AG10803 (cell line): ENCODE data around the gene RASAL1.
A peak's percentile ranks its signal among the peaks of the same experiment; 100 is the strongest.
"Not testable (repeated sequence)": the region's sequence is repeated elsewhere in the genome, so short reads cannot be mapped to it uniquely, and the experiment has no call there.

ENCODE experiments used
- DNase-seq: peaks from one replicate; pipeline ENCODE4 v3.0.0; 2010; ENCODE audit warnings: low read depth
- H3K4me3 ChIP-seq: 2 replicates; pipeline ENCODE4 v1.5.1; 2011; ENCODE audit warnings: mild to moderate bottlenecking, low read length, control low read depth
- TF ChIP-seq, protein P1 (sequence below): conservative IDR thresholded peaks from 2 replicates; pipeline ENCODE4 v1.5.1; 2011; ENCODE audit warnings: mild to moderate bottlenecking, low read length, control low read depth, inconsistent platforms

Gene RASAL1

DNA sequence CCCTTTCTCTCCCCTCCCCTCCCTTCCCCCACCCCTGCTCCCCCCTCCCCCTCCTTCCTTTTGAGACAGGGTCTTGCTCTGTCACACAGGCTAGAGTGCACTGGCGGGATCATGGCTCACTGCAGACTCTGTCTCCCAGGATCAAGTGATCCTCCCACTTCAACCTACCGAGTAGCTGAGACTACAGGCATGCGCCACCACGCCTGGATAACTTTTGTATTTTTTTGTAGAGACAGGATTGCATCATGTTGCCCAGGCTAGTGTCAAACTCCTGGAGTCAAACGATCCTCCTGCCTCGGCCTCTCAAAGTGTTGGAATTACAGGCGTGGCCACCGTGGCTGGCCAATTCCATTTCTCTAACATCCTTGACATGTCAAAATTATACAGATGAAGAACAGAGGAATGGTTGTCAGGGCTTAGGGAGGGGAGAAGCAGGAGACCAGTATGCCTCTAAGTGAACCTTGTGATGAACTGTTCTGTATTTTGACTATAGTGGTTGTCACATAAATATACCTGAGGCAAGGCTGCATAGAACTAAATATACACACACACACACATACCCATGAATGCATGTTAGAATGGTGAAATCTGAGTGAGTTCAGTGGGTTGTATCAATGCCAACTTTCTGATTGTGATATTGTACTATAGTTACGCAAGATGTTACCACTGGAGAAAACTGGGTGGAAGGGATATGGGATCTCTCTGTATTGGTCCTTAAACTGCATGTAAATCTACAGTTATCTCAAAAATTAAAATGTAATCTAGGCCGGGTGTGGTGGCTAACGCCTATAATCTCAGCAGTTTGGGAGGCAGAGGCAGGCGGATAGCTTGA is 10.4 kb upstream of the RASAL1 start:
- DNase-seq, result peak; percentile 31
- TF ChIP-seq, protein P1, sequence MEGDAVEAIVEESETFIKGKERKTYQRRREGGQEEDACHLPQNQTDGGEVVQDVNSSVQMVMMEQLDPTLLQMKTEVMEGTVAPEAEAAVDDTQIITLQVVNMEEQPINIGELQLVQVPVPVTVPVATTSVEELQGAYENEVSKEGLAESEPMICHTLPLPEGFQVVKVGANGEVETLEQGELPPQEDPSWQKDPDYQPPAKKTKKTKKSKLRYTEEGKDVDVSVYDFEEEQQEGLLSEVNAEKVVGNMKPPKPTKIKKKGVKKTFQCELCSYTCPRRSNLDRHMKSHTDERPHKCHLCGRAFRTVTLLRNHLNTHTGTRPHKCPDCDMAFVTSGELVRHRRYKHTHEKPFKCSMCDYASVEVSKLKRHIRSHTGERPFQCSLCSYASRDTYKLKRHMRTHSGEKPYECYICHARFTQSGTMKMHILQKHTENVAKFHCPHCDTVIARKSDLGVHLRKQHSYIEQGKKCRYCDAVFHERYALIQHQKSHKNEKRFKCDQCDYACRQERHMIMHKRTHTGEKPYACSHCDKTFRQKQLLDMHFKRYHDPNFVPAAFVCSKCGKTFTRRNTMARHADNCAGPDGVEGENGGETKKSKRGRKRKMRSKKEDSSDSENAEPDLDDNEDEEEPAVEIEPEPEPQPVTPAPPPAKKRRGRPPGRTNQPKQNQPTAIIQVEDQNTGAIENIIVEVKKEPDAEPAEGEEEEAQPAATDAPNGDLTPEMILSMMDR, result no peak
- no peak overlapping the region for H3K4me3 ChIP-seq

DNA sequence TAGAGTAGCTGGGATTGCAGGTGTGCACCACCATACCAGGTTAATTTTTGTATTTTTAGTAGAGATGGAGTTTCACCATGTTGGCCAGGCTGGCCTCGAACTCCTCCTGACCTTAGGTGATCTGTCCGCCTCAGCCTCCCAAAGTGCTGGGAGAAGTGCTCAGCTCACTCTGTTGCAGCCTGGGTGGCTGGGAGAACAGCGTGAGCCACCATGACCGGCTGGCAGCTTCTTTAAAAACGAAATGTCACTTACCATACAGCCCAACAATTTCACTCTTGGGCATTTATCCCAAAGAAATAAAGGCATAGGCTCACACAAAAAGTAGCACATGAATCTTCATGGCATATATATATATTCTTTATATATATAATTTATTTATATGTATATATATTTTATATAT is 9.2 kb upstream of the RASAL1 start:
- DNase-seq, result no peak
- TF ChIP-seq, protein P1, result no peak
- H3K4me3 ChIP-seq, result no peak overlapping the region

DNA sequence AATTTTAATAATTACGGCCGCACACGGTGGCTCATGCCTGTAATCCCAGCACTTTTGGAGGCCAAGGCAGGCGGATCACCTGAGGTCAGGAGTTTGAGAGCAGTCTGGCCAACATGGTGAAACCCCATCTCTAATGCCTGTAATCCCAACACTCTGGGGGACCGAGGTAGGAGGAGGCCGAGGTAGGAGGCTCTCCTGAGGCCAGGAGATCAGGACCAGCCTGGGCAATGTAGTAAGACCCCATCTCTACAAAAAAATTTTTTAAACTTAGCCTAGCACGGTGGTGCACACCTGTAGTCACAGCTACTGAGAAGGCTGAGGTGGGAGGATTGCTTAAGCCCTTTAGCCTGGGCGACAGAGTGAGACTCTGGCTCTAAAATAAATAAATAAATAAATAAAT is 8.4 kb upstream of the RASAL1 start:
- no peak overlapping the region for H3K4me3 ChIP-seq
- DNase-seq, result no peak
- TF ChIP-seq, protein P1, result no peak

DNA sequence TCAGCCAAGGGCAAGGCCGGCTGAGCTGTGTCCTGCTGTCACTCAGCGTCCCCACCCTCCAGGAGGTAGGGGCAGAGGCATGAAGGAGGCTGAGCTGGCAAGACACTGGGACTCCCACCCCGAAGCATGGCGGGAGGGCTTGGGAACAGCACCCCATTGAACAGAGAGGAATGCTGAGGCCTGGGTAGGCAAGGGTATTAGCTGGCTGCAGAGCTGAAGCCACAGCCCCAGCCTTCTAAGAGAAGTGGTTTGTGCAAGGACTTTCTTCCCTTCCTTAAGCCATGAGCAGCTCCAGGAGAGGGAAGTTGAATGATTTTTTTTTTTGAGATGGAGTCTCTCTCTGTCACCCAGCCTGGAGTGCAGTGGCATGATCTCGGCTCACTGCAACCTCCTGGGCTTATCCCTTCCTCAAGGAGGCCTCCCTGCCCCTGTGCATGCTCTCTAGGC is 7.3 kb upstream of the RASAL1 start:
- no peak for DNase-seq
- no peak overlapping the region for H3K4me3 ChIP-seq
- TF ChIP-seq, protein P1, result no peak

DNA sequence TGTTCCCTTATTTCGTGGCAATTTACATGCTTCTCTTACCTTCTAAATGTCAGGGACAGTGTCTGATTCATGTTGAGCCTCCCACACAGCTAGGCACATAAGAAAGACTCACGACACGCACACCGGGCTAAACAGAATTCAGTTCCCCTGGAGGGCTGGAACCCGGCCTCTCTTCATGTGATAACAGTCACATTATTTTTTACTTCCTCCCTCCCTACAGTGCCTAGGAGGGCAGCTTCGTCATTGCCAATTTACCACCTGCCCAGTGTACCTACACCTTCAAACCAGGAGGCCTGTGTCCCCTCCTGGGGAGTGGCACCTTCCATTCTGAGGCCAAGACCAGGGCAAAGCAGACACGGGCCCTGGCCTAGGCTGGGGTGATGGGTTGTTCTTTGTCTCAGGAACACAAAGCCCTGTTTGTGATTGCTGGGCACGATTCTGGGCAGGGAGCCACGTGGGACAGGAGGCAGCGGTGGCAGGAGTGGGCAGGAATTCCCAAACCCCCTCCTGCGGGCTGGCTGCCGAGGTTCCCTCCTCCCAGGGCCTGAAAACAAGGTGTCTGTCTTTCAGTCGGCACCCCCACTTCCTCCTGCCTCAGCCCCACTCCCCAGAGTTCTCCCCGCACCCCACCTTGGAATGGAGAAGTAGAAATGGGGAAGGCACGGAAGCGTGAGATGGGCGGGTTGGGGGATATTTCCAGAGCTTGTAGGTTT is 6.8 kb upstream of the RASAL1 start:
- DNase-seq, result no peak

DNA sequence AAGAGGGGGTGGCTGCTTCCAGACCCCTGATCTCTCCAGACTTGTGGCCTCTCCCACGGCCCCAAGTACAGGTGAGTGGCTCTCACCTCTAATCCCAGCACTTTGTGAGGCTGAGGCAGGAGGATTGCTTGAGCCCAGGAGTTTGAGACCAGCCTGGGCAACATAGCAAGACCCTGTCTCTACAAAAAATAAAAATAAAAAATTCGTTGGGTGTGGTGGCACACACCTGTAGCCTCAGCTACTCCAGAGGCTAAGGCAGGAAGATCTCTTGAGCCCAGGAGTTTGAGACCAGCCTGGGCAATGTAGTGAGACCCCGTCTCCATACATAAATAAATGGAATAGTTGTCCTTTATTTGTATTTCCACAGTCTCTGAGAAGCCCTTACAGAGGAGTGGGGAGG is 6.2 kb upstream of the RASAL1 start:
- not testable (repeated sequence) for DNase-seq, H3K4me3 ChIP-seq

More for the DNA sequence above, 6.8 kb upstream of the RASAL1 start:
- no peak overlapping the region for H3K4me3 ChIP-seq
- TF ChIP-seq, protein P1, result no peak

DNA sequence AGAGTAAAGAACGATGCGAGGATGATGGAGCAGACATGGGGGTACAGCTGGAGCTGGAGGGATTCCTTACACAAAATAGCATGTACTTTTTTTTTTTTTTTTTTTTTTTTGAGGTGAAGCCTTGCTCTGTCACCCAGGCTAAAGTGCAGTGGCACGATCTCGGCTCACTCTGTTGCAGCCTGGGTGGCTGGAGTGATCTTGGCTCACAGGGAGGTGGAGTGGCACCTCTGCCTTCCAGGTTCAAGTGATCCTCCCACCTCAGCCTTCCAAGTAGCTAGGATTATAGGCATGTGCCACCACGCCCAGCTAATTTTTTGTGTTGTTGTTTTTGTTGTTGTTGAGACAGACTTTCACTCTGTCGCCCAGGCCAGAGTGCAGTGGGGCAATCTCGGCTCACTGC is 5.1 kb upstream of the RASAL1 start:
- no peak overlapping the region for H3K4me3 ChIP-seq
- TF ChIP-seq, protein P1, result no peak
- no peak for DNase-seq
